ENCODE results near the gene MSL2.
"Not testable (repeated sequence)": the region's sequence is repeated elsewhere in the genome, so short reads cannot be mapped to it uniquely, and the experiment has no call there.

Gene MSL2

GRCh38 chr3:136184703-136185102, 11.4 kb downstream of the MSL2 start:
- DNase-seq (ENCODE audit: insufficient read length, low spot score) (no peak), FAIRE-seq (no peak)
- TF ChIP-seq POLR2A (IDR thresholded peaks at IDR 0.05; ENCODE audit: low read depth, low read length) = no peak

- DNase-seq (ENCODE audit: insufficient read length, low spot score) (no peak), FAIRE-seq (no peak)
- no peak for TF ChIP-seq POLR2A (IDR thresholded peaks at IDR 0.05; ENCODE audit: low read depth, low read length)
These were observed 14.4 kb downstream of the MSL2 start for GRCh38 chr3:136181741-136182140.

- FAIRE-seq (no peak), DNase-seq (ENCODE audit: insufficient read length, low spot score) (no peak)
These were observed 18.3 kb downstream of the MSL2 start for GRCh38 chr3:136177876-136178275.

GRCh38 chr3:136173939-136174490, 22.1 kb downstream of the MSL2 start:
- no peak for TF ChIP-seq POLR2A (IDR thresholded peaks at IDR 0.05; ENCODE audit: low read depth, low read length)
- peak; percentile 53 for FAIRE-seq
- DNase-seq (ENCODE audit: insufficient read length, low spot score) = no peak

More at GRCh38 chr3:136177876-136178275, 18.3 kb downstream of the MSL2 start:
- TF ChIP-seq POLR2A (IDR thresholded peaks at IDR 0.05; ENCODE audit: low read depth, low read length) = no peak

- FAIRE-seq = peak; percentile 85
These were observed 25.0 kb downstream of the MSL2 start for GRCh38 chr3:136171097-136171542.

GRCh38 chr3:136168236-136168635, 27.9 kb downstream of the MSL2 start:
- not testable (repeated sequence) for DNase-seq (ENCODE audit: insufficient read length, low spot score); FAIRE-seq

More at GRCh38 chr3:136171097-136171542, 25.0 kb downstream of the MSL2 start:
- TF ChIP-seq POLR2A (IDR thresholded peaks at IDR 0.05; ENCODE audit: low read depth, low read length) = no peak
- DNase-seq (ENCODE audit: insufficient read length, low spot score) = no peak

GRCh38 chr3:136166507-136166906, 29.6 kb downstream of the MSL2 start:
- peak; percentile 45 for FAIRE-seq
- no peak for TF ChIP-seq POLR2A (IDR thresholded peaks at IDR 0.05; ENCODE audit: low read depth, low read length)
- no peak for DNase-seq (ENCODE audit: insufficient read length, low spot score)

GRCh38 chr3:136163607-136164006, 32.5 kb downstream of the MSL2 start:
- DNase-seq (ENCODE audit: insufficient read length, low spot score); FAIRE-seq: not testable (repeated sequence)

- no peak for TF ChIP-seq POLR2A (IDR thresholded peaks at IDR 0.05; ENCODE audit: low read depth, low read length)
- DNase-seq (ENCODE audit: insufficient read length, low spot score) (no peak), FAIRE-seq (no peak)
These were observed 33.8 kb downstream of the MSL2 start for GRCh38 chr3:136162322-136162721.

GRCh38 chr3:136161516-136161915, 34.6 kb downstream of the MSL2 start:
- TF ChIP-seq POLR2A (IDR thresholded peaks at IDR 0.05; ENCODE audit: low read depth, low read length) = no peak
- FAIRE-seq (no peak), DNase-seq (ENCODE audit: insufficient read length, low spot score) (no peak)

GRCh38 chr3:136152963-136153362, 43.2 kb downstream of the MSL2 start:
- no peak for FAIRE-seq
- TF ChIP-seq POLR2A (IDR thresholded peaks at IDR 0.05; ENCODE audit: low read depth, low read length) = no peak
- no peak for DNase-seq (ENCODE audit: insufficient read length, low spot score)

- FAIRE-seq = peak; percentile 6
- DNase-seq (ENCODE audit: insufficient read length, low spot score) = no peak
- TF ChIP-seq POLR2A (IDR thresholded peaks at IDR 0.05; ENCODE audit: low read depth, low read length) = no peak
These were observed 43.8 kb downstream of the MSL2 start for GRCh38 chr3:136152176-136152843.

GRCh38 chr3:136151219-136151618, 44.9 kb downstream of the MSL2 start:
- FAIRE-seq (no peak), DNase-seq (ENCODE audit: insufficient read length, low spot score) (no peak)
- no peak for TF ChIP-seq POLR2A (IDR thresholded peaks at IDR 0.05; ENCODE audit: low read depth, low read length)

GRCh38 chr3:136149667-136150066, 46.5 kb downstream of the MSL2 start:
- DNase-seq (ENCODE audit: insufficient read length, low spot score) (no peak), FAIRE-seq (peak; percentile 90)

GRCh38 chr3:136146981-136147729, 49.0 kb downstream of the MSL2 start:
- no peak for FAIRE-seq
- TF ChIP-seq POLR2A (IDR thresholded peaks at IDR 0.05; ENCODE audit: low read depth, low read length) = no peak
- DNase-seq (ENCODE audit: insufficient read length, low spot score) = no peak

More at GRCh38 chr3:136149667-136150066, 46.5 kb downstream of the MSL2 start:
- TF ChIP-seq POLR2A (IDR thresholded peaks at IDR 0.05; ENCODE audit: low read depth, low read length) = no peak

- not testable (repeated sequence) for FAIRE-seq; DNase-seq (ENCODE audit: insufficient read length, low spot score)
These were observed 51.7 kb downstream of the MSL2 start for GRCh38 chr3:136144397-136144796.

All from H54 (cell line).